Measurements from ENCODE around the gene MDFIC. TPM values are rescaled to one million over a fixed set of nuclear protein-coding genes. Genes with fewer than 3 reads are reported as not detected.

The MDFIC gene
- total and polyA plus RNA-seq, 2 of the 4 experiments (the other 2 are of a cell fraction): 16.9 to 35.0 TPM

GRCh38 chr7:114956702-114957101 lies 34.8 kb downstream of the MDFIC start:
- Histone ChIP-seq H4K91ac (ENCODE audit: insufficient read depth, low read depth, low read length) (no peak overlapping the region), H3K14ac (replicated peaks; ENCODE audit: low read depth, low read length) (no peak overlapping the region), H3K36me3 (ENCODE audit: control insufficient read depth, insufficient read depth, low read length) (peaks cover 4% of the 10 kb centered on the region), H4K20me1 (ENCODE audit: insufficient read depth, low read length) (no peaks in the 10 kb centered on the region), H3K27me3 (ENCODE audit: control insufficient read depth, insufficient read depth, low read length) (no peaks in the 10 kb centered on the region), H3K56ac (ENCODE audit: extremely low read depth, insufficient read depth, low read length) (no peak overlapping the region), H2AK9ac (replicated peaks; ENCODE audit: low read depth, low read length, poor library complexity) (no peak overlapping the region), H3K4me2 (ENCODE audit: low read depth, low read length) (no peak overlapping the region), H2AFZ (replicated peaks; ENCODE audit: low read length, poor library complexity) (no peak overlapping the region), H3K18ac (ENCODE audit: low read depth, low read length) (no peak overlapping the region), H3K9me3 (ENCODE audit: control insufficient read depth, insufficient read depth, low read length) (no peaks in the 10 kb centered on the region), H3K4ac (ENCODE audit: low read depth, low read length) (no peak overlapping the region), H2BK20ac (ENCODE audit: low read depth, low read length) (no peak overlapping the region), H2AK5ac (ENCODE audit: low read depth, low read length) (no peak overlapping the region), H3K23ac (ENCODE audit: low read depth, low read length) (no peak overlapping the region), H3K79me1 (ENCODE audit: low read depth in 1 of 2, low read length in 2 of 2) (peaks cover 20 to 36% of the 10 kb centered on the region in 2 experiments), H3K9me1 (ENCODE audit: insufficient read depth, low read length) (no peaks in the 10 kb centered on the region), H3K4me1 (ENCODE audit: control insufficient read depth, insufficient read depth, low read length) (no peaks in the 10 kb centered on the region), H3K27ac (ENCODE audit: insufficient read depth, low read length) (no peak overlapping the region), H4K8ac (ENCODE audit: low read depth in 2 of 2, low read length in 2 of 2) (no peak overlapping the region), H2BK15ac (ENCODE audit: low read depth, low read length) (no peak overlapping the region), H3K9ac (ENCODE audit: low read depth, low read length) (no peak overlapping the region), H2BK120ac (ENCODE audit: low read depth, low read length) (no peak overlapping the region), H3K4me3 (ENCODE audit: insufficient read depth, low read depth, low read length) (no peak overlapping the region), H2BK5ac (ENCODE audit: low read depth, low read length, poor library complexity, severe bottlenecking) (no peak overlapping the region), H4K5ac (ENCODE audit: low read depth, low read length) (no peak overlapping the region)
- in situ Hi-C loops (cut with MboI; ENCODE audit: low sequenced_read_pairs): no loop called here
- TF ChIP-seq CTCF (conservative IDR thresholded peaks at IDR 0.05; ENCODE audit: low read depth, low read length) (no peak), RAD21 (IDR thresholded peaks at IDR 0.05; ENCODE audit: low read length) (no peak), MAZ (IDR thresholded peaks at IDR 0.05; ENCODE audit: borderline replicate concordance, low read depth, low read length) (no peak), NFE2L2 (IDR thresholded peaks at IDR 0.05; ENCODE audit: low read depth, low read length) (no peak), BHLHE40 (IDR thresholded peaks at IDR 0.05; ENCODE audit: low read depth, low read length) (no peak), USF2 (IDR thresholded peaks at IDR 0.05; ENCODE audit: low read depth, low read length) (no peak), POLR2A (IDR thresholded peaks at IDR 0.05; ENCODE audit: low read depth, low read length) (no peak), FOS (IDR thresholded peaks at IDR 0.05; ENCODE audit: low read depth, low read length) (no peak), MXI1 (IDR thresholded peaks at IDR 0.05; ENCODE audit: borderline replicate concordance, low read depth, low read length) (no peak)
- DNase-seq: no peak
- no peak for ATAC-seq (ENCODE audit: low read depth)
- intact Hi-C loops (cut with micrococcal nuclease): no loop called here
- dilution Hi-C loops (cut with HindIII; ENCODE audit: low sequenced_read_pairs, unreplicated experiment): no loop called here
- ChIA-PET CTCF (interaction anchor here (0.6 kb wide), 2 partner anchors 10 to 14 kb away, joined by 3 to 4 read pairs; no protein-coding TSS in a partner anchor), POLR2A (ENCODE audit: unreplicated experiment) (no interaction called here)
- BruUV-seq (replicated peaks): no TSS peak

Data from IMR-90 (cell line).